ENCODE data around the gene FBXW11. TPM values are rescaled to one million over a fixed set of nuclear protein-coding genes. Genes with fewer than 3 reads are reported as not detected.

FBXW11 gene
- polyA plus RNA-seq, 1 donor from 2014 or later, result 103 TPM

GRCh38 chr5:171838066-171838465, 168.4 kb downstream of the FBXW11 start:
- no peak overlapping the region for H3K4me3 ChIP-seq (ENCODE audit: low read length)
- H3K36me3 ChIP-seq (ENCODE audit: insufficient read depth, low read length), result no peaks in the 10 kb centered on the region
- TF ChIP-seq EZH2 (IDR thresholded peaks at IDR 0.05; ENCODE audit: borderline replicate concordance, insufficient read depth, low read length, poor library complexity, severe bottlenecking) (no peak), SMC3 (conservative IDR thresholded peaks at IDR 0.05; ENCODE audit: poor library complexity) (no peak), TAF1 (IDR thresholded peaks at IDR 0.05; ENCODE audit: low read depth) (no peak), CTCF (IDR thresholded peaks at IDR 0.05; ENCODE audit: poor library complexity, severe bottlenecking) (no peak), RAD21 (conservative IDR thresholded peaks at IDR 0.05) (no peak), REST (IDR thresholded peaks at IDR 0.05; ENCODE audit: borderline replicate concordance) (no peak), POLR2AphosphoS5 (IDR thresholded peaks at IDR 0.05) (no peak), MXI1 (conservative IDR thresholded peaks at IDR 0.05; ENCODE audit: poor library complexity, severe bottlenecking) (no peak), EP300 (conservative IDR thresholded peaks at IDR 0.05; ENCODE audit: poor library complexity, severe bottlenecking) (no peak)
- no peak overlapping the region for H3K27ac ChIP-seq (ENCODE audit: low read length)
- no peak overlapping the region for H3K9ac ChIP-seq (ENCODE audit: low read length)
- H3K9me2 ChIP-seq (ENCODE audit: insufficient read depth, low read length), result no peaks in the 10 kb centered on the region
- H3F3A ChIP-seq (ENCODE audit: insufficient read depth, low read length, poor library complexity, severe bottlenecking), result no peaks in the 10 kb centered on the region
- H4K20me1 ChIP-seq (ENCODE audit: insufficient read depth), result no peaks in the 10 kb centered on the region
- no peak overlapping the region for H3K4me2 ChIP-seq (ENCODE audit: low read length)
- H3K27me3 ChIP-seq (ENCODE audit: insufficient read depth, low read depth, low read length), result no peaks in the 10 kb centered on the region
- H3K9me3 ChIP-seq (ENCODE audit: low read length), result no peaks in the 10 kb centered on the region
- no peaks in the 10 kb centered on the region for H3K79me2 ChIP-seq (replicated peaks; ENCODE audit: insufficient read depth, low read length)
- H2AFZ ChIP-seq (ENCODE audit: low read depth, low read length), result no peak overlapping the region

GRCh38 chr5:171837522-171837921, 168.9 kb downstream of the FBXW11 start:
- no peaks in the 10 kb centered on the region for H3K9me2 ChIP-seq (ENCODE audit: insufficient read depth, low read length)
- no peaks in the 10 kb centered on the region for H3K79me2 ChIP-seq (replicated peaks; ENCODE audit: insufficient read depth, low read length)
- no peak overlapping the region for H3K27ac ChIP-seq (ENCODE audit: low read length)
- no peak overlapping the region for H3K4me2 ChIP-seq (ENCODE audit: low read length)
- no peaks in the 10 kb centered on the region for H3K36me3 ChIP-seq (ENCODE audit: insufficient read depth, low read length)
- H3K4me3 ChIP-seq (ENCODE audit: low read length), result no peak overlapping the region
- H2AFZ ChIP-seq (ENCODE audit: low read depth, low read length), result no peak overlapping the region
- no peak overlapping the region for H3K9ac ChIP-seq (ENCODE audit: low read length)
- no peaks in the 10 kb centered on the region for H3F3A ChIP-seq (ENCODE audit: insufficient read depth, low read length, poor library complexity, severe bottlenecking)
- no peaks in the 10 kb centered on the region for H4K20me1 ChIP-seq (ENCODE audit: insufficient read depth)
- H3K9me3 ChIP-seq (ENCODE audit: low read length), result no peaks in the 10 kb centered on the region
- no peaks in the 10 kb centered on the region for H3K27me3 ChIP-seq (ENCODE audit: insufficient read depth, low read depth, low read length)
- TF ChIP-seq EP300 (conservative IDR thresholded peaks at IDR 0.05; ENCODE audit: poor library complexity, severe bottlenecking) (no peak), REST (IDR thresholded peaks at IDR 0.05; ENCODE audit: borderline replicate concordance) (no peak), MXI1 (conservative IDR thresholded peaks at IDR 0.05; ENCODE audit: poor library complexity, severe bottlenecking) (no peak), POLR2AphosphoS5 (IDR thresholded peaks at IDR 0.05) (no peak), EZH2 (IDR thresholded peaks at IDR 0.05; ENCODE audit: borderline replicate concordance, insufficient read depth, low read length, poor library complexity, severe bottlenecking) (no peak), TAF1 (IDR thresholded peaks at IDR 0.05; ENCODE audit: low read depth) (no peak), SMC3 (conservative IDR thresholded peaks at IDR 0.05; ENCODE audit: poor library complexity) (no peak), CTCF (IDR thresholded peaks at IDR 0.05; ENCODE audit: poor library complexity, severe bottlenecking) (no peak), RAD21 (conservative IDR thresholded peaks at IDR 0.05) (no peak)
